IMR-90 (cell line): ENCODE results near the gene ASB9. TPM values are rescaled to one million over a fixed set of nuclear protein-coding genes. Genes with fewer than 3 reads are reported as not detected.

Experiments
- ATAC-seq: fragments of 200-7000 bp; cut with Tn5 transposase; 2 replicates; pipeline ENCODE4 v1.9.1; 2020; ENCODE audit warnings: low read depth, mild to moderate bottlenecking, moderate library complexity
- BruUV-seq: library from RNA; stranded (reverse); fragments of 400-500 nt; replicated peaks from 2 replicates; lab custom pipeline; 2021; lab: Mats Ljungman, UMichigan
- CTCF ChIA-PET: fragments of 300-600 bp; formaldehyde crosslinking; extraction: SDS; loops from one replicate; lab custom pipeline; 2021; ENCODE audit warnings: antibody characterized with exemption; lab: Yijun Ruan, JAX
- POLR2A ChIA-PET: fragments of 300-600 bp; sonication (Branson Sonifier 250); formaldehyde crosslinking; loops from one replicate; lab custom pipeline; 2022; ENCODE audit warnings: antibody characterized with exemption; ENCODE audit not compliant: unreplicated experiment; lab: Charles Lee
- DNase-seq: peaks from one replicate; pipeline ENCODE4 v3.0.0; 2013
- H2AFZ ChIP-seq: replicated peaks from 2 replicates; pipeline ENCODE3; 2013; ENCODE audit warnings: low read length, mild to moderate bottlenecking; ENCODE audit not compliant: poor library complexity
- H2AK5ac ChIP-seq: 2 replicates; pipeline ENCODE4 v1.6.1; 2013; ENCODE audit warnings: low read depth, low read length, inconsistent platforms
- H2AK9ac ChIP-seq: replicated peaks from 2 replicates; pipeline ENCODE3; 2013; ENCODE audit warnings: mild to moderate bottlenecking, low read depth, low read length, moderate library complexity; ENCODE audit not compliant: poor library complexity
- H2BK120ac ChIP-seq: 2 replicates; pipeline ENCODE4 v1.6.1; 2013; ENCODE audit warnings: low read depth, low read length, inconsistent platforms
- H2BK15ac ChIP-seq: 3 replicates; pipeline ENCODE4 v1.6.1; 2013; ENCODE audit warnings: low read depth, low read length, inconsistent platforms
- H2BK20ac ChIP-seq: 2 replicates; pipeline ENCODE4 v1.6.1; 2013; ENCODE audit warnings: low read depth, mild to moderate bottlenecking, inconsistent platforms, low read length, moderate library complexity
- H2BK5ac ChIP-seq: 2 replicates; pipeline ENCODE4 v1.6.1; 2013; ENCODE audit warnings: mild to moderate bottlenecking, low read depth, low read length, inconsistent platforms; ENCODE audit not compliant: poor library complexity, severe bottlenecking
- H3K14ac ChIP-seq: replicated peaks from 2 replicates; pipeline ENCODE4 v1.6.1; 2013; ENCODE audit warnings: low read depth, low read length, inconsistent platforms
- H3K18ac ChIP-seq: 2 replicates; pipeline ENCODE4 v1.6.1; 2013; ENCODE audit warnings: low read depth, low read length, control low read depth
- H3K23ac ChIP-seq: 2 replicates; pipeline ENCODE4 v1.6.1; 2013; ENCODE audit warnings: low read depth, low read length, inconsistent platforms
- H3K27ac ChIP-seq: 2 replicates; pipeline ENCODE4 v1.5.1; 2013; ENCODE audit warnings: mild to moderate bottlenecking, control low read depth, low read length; ENCODE audit not compliant: insufficient read depth
- H3K27me3 ChIP-seq: 2 replicates; pipeline ENCODE4 v1.6.1; 2013; ENCODE audit warnings: low read length; ENCODE audit not compliant: control insufficient read depth, insufficient read depth
- H3K36me3 ChIP-seq: 2 replicates; pipeline ENCODE4 v1.6.1; 2013; ENCODE audit warnings: low read length, mixed read lengths; ENCODE audit not compliant: control insufficient read depth, insufficient read depth
- H3K4ac ChIP-seq: 2 replicates; pipeline ENCODE4 v1.6.1; 2013; ENCODE audit warnings: low read depth, low read length, inconsistent platforms
- H3K4me1 ChIP-seq: 2 replicates; pipeline ENCODE4 v1.6.1; 2013; ENCODE audit warnings: low read length, mixed read lengths; ENCODE audit not compliant: control insufficient read depth, insufficient read depth
- H3K4me2 ChIP-seq: 2 replicates; pipeline ENCODE4 v1.6.1; 2013; ENCODE audit warnings: low read depth, mild to moderate bottlenecking, control low read depth, low read length, moderate library complexity
- H3K4me3 ChIP-seq: 2 replicates; pipeline ENCODE4 v1.5.1; 2013; ENCODE audit warnings: low read depth, mild to moderate bottlenecking, control low read depth, low read length, moderate library complexity; ENCODE audit not compliant: insufficient read depth
- H3K56ac ChIP-seq: 2 replicates; pipeline ENCODE4 v1.6.1; 2013; ENCODE audit warnings: low read length, inconsistent platforms; ENCODE audit not compliant: insufficient read depth; ENCODE audit errors: extremely low read depth
- H3K79me1 ChIP-seq, 2 experiments: 2 replicates each; pipeline ENCODE4 v1.6.1; 2013; ENCODE audit warnings: low read length in 2 of 2, inconsistent platforms in 1 of 2, low read depth in 1 of 2
- H3K9ac ChIP-seq: 2 replicates; pipeline ENCODE4 v1.6.1; 2013; ENCODE audit warnings: low read depth, low read length, control low read depth
- H3K9me1 ChIP-seq: 2 replicates; pipeline ENCODE4 v1.6.1; 2013; ENCODE audit warnings: low read length, inconsistent platforms; ENCODE audit not compliant: insufficient read depth
- H3K9me3 ChIP-seq: 2 replicates; pipeline ENCODE4 v1.6.1; 2013; ENCODE audit warnings: low read length; ENCODE audit not compliant: control insufficient read depth, insufficient read depth
- H4K20me1 ChIP-seq: 2 replicates; pipeline ENCODE4 v1.6.1; 2013; ENCODE audit warnings: low read length, inconsistent platforms; ENCODE audit not compliant: insufficient read depth
- H4K5ac ChIP-seq: 2 replicates; pipeline ENCODE4 v1.6.1; 2013; ENCODE audit warnings: mild to moderate bottlenecking, low read depth, low read length, control low read depth
- H4K8ac ChIP-seq, 2 experiments: 2 replicates each; pipeline ENCODE4 v1.6.1; 2013; ENCODE audit warnings: low read depth in 2 of 2, low read length in 2 of 2, control low read depth in 1 of 2, inconsistent platforms in 1 of 2
- H4K91ac ChIP-seq: 2 replicates; pipeline ENCODE4 v1.6.1; 2013; ENCODE audit warnings: low read depth, low read length, inconsistent platforms; ENCODE audit not compliant: insufficient read depth
- BHLHE40 ChIP-seq: fragments of 150-350 bp; IDR thresholded peaks from 2 replicates; pipeline ENCODE4 v1.6.1; 2016; ENCODE audit warnings: mild to moderate bottlenecking, low read depth, low read length
- CEBPB ChIP-seq: IDR thresholded peaks from 2 replicates; pipeline ENCODE4 v1.6.1; 2012; ENCODE audit warnings: low read depth, low read length, improper control_type of control experiment
- CHD1 ChIP-seq: IDR thresholded peaks from 2 replicates; pipeline ENCODE4 v1.6.1; 2012; ENCODE audit warnings: low read depth, low read length, improper control_type of control experiment
- ELK1 ChIP-seq: fragments of 150-350 bp; IDR thresholded peaks from 2 replicates; pipeline ENCODE4 v1.6.1; 2016; ENCODE audit warnings: low read depth, mild to moderate bottlenecking, low read length, moderate library complexity, borderline replicate concordance
- FOS ChIP-seq: fragments of 150-350 bp; IDR thresholded peaks from 2 replicates; pipeline ENCODE4 v1.6.1; 2016; ENCODE audit warnings: low read depth, low read length
- MAFK ChIP-seq: IDR thresholded peaks from 2 replicates; pipeline ENCODE4 v1.6.1; 2012; ENCODE audit warnings: low read depth, low read length, improper control_type of control experiment
- MAZ ChIP-seq: IDR thresholded peaks from 2 replicates; pipeline ENCODE4 v1.6.1; 2012; ENCODE audit warnings: low read depth, mild to moderate bottlenecking, low read length, improper control_type of control experiment, moderate library complexity, borderline replicate concordance
- MXI1 ChIP-seq: IDR thresholded peaks from 2 replicates; pipeline ENCODE4 v1.6.1; 2012; ENCODE audit warnings: low read depth, mild to moderate bottlenecking, low read length, moderate library complexity, borderline replicate concordance
- NFE2L2 ChIP-seq: fragments of 150-350 bp; IDR thresholded peaks from 2 replicates; pipeline ENCODE4 v1.6.1; 2016; ENCODE audit warnings: low read depth, mild to moderate bottlenecking, low read length
- POLR2A ChIP-seq: IDR thresholded peaks from 2 replicates; pipeline ENCODE4 v1.6.1; 2012; ENCODE audit warnings: mild to moderate bottlenecking, low read depth, low read length
- RAD21 ChIP-seq: IDR thresholded peaks from 2 replicates; pipeline ENCODE4 v1.6.1; 2012; ENCODE audit warnings: low read length, improper control_type of control experiment
- RCOR1 ChIP-seq: IDR thresholded peaks from 2 replicates; pipeline ENCODE4 v1.6.1; 2012; ENCODE audit warnings: mild to moderate bottlenecking, low read length, improper control_type of control experiment; ENCODE audit not compliant: insufficient replicate concordance
- SMC3 ChIP-seq: fragments of 150-350 bp; IDR thresholded peaks from 2 replicates; pipeline ENCODE4 v1.6.1; 2016; ENCODE audit warnings: low read depth, mild to moderate bottlenecking, antibody characterized with exemption, low read length, moderate library complexity
- WGBS, 2 experiments: methylation state at CpG; one replicate each; pipeline versions ENCODE4 v1.1.5 to v1.1.7; 2013; ENCODE audit warnings: missing lambda C conversion rate in 2 of 2; ENCODE audit not compliant: insufficient read length in 1 of 2; ENCODE audit errors: extremely low coverage in 2 of 2; 5-methylcytosine and 5-hydroxymethylcytosine counted together
- dilution Hi-C: fragments of 300-500 bp; cut with HindIII; formaldehyde crosslinking; loops from one replicate; pipeline ENCODE4 v1.14.3; 2018; ENCODE audit warnings: low sequenced_read_pairs; ENCODE audit not compliant: unreplicated experiment
- in situ Hi-C: fragments of 300-500 bp; cut with MboI; formaldehyde crosslinking; loops from 3 replicates; pipeline ENCODE4 v1.14.3; 2019; ENCODE audit warnings: low sequenced_read_pairs, inconsistent platforms, mixed read lengths
- intact Hi-C: fragments of 100-400 bp; cut with micrococcal nuclease; formaldehyde crosslinking; loops from 2 replicates; pipeline ENCODE4 v1.10.0; 2022
- polyA plus RNA-seq, 3 experiments: library from polyadenylated mRNA; depleted of rRNA; stranded (reverse); fragments of >200 nt; gene quantifications; 2 replicates each; pipeline ENCODE4 v1.2.3, GENCODE V29; 2012; ENCODE audit warnings: low replicate concordance in 1 of 3
- total RNA-seq: library from RNA; depleted of rRNA; stranded (reverse); fragments of >200 nt; gene quantifications from 2 replicates; pipeline ENCODE4 v1.2.3, GENCODE V29; 2012
- TF ChIP-seq, protein P1 (sequence below): conservative IDR thresholded peaks from 2 replicates; pipeline ENCODE4 v1.5.1; 2012; ENCODE audit warnings: mild to moderate bottlenecking, low read depth, low read length, improper control_type of control experiment
- TF ChIP-seq, protein P2 (sequence below): fragments of 150-350 bp; IDR thresholded peaks from 2 replicates; pipeline ENCODE4 v1.6.1; 2017; ENCODE audit warnings: mild to moderate bottlenecking, antibody characterized with exemption, low read length, low read depth

Gene ASB9
- total and polyA plus RNA-seq, 2 of the 4 experiments (the other 2 are of a cell fraction): 0.15 to 0.36 TPM

- Histone ChIP-seq H3K9me1 (no peaks in the 10 kb centered on the region), H2BK20ac (no peak overlapping the region), H3K36me3 (no peaks in the 10 kb centered on the region), H3K4me3 (no peak overlapping the region), H3K27ac (no peak overlapping the region), H3K56ac (no peak overlapping the region), H4K8ac (no peak overlapping the region), H3K9ac (no peak overlapping the region), H3K27me3 (peaks cover 1% of the 10 kb centered on the region), H4K20me1 (no peaks in the 10 kb centered on the region), H3K9me3 (no peaks in the 10 kb centered on the region), H4K5ac (no peak overlapping the region), H2BK120ac (no peak overlapping the region), H3K18ac (no peak overlapping the region), H3K79me1 (no peaks in the 10 kb centered on the region), H3K4me1 (no peaks in the 10 kb centered on the region), H3K23ac (no peak overlapping the region), H3K4ac (no peak overlapping the region), H2AFZ (no peak overlapping the region), H2AK9ac (no peak overlapping the region), H4K91ac (no peak overlapping the region), H3K4me2 (no peak overlapping the region), H2BK15ac (no peak overlapping the region), H2AK5ac (no peak overlapping the region), H3K14ac (no peak overlapping the region), H2BK5ac (no peak overlapping the region)
- WGBS, 2 experiments: no CpG with 5 or more reads among the region's 3 CpGs
- no TSS peak for BruUV-seq
- DNase-seq (no peak), ATAC-seq (no peak)
- ChIA-PET CTCF (no interaction called here), POLR2A (no interaction called here)
- intact Hi-C loops: no loop called here
- dilution Hi-C loops: no loop called here
- no peak for TF ChIP-seq CEBPB
- no peak for TF ChIP-seq NFE2L2
- no peak for TF ChIP-seq MAFK
- TF ChIP-seq, protein P1, sequence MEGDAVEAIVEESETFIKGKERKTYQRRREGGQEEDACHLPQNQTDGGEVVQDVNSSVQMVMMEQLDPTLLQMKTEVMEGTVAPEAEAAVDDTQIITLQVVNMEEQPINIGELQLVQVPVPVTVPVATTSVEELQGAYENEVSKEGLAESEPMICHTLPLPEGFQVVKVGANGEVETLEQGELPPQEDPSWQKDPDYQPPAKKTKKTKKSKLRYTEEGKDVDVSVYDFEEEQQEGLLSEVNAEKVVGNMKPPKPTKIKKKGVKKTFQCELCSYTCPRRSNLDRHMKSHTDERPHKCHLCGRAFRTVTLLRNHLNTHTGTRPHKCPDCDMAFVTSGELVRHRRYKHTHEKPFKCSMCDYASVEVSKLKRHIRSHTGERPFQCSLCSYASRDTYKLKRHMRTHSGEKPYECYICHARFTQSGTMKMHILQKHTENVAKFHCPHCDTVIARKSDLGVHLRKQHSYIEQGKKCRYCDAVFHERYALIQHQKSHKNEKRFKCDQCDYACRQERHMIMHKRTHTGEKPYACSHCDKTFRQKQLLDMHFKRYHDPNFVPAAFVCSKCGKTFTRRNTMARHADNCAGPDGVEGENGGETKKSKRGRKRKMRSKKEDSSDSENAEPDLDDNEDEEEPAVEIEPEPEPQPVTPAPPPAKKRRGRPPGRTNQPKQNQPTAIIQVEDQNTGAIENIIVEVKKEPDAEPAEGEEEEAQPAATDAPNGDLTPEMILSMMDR: no peak
- no peak for TF ChIP-seq FOS
- TF ChIP-seq MAZ: no peak
- TF ChIP-seq CHD1: no peak
- no peak for TF ChIP-seq SMC3
- no peak for TF ChIP-seq POLR2A
- no peak for TF ChIP-seq RCOR1
- TF ChIP-seq ELK1: no peak
- no peak for TF ChIP-seq BHLHE40
- TF ChIP-seq, protein P2, sequence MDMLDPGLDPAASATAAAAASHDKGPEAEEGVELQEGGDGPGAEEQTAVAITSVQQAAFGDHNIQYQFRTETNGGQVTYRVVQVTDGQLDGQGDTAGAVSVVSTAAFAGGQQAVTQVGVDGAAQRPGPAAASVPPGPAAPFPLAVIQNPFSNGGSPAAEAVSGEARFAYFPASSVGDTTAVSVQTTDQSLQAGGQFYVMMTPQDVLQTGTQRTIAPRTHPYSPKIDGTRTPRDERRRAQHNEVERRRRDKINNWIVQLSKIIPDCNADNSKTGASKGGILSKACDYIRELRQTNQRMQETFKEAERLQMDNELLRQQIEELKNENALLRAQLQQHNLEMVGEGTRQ: no peak
- TF ChIP-seq MXI1: no peak
- no peak for TF ChIP-seq RAD21
- in situ Hi-C loops: no loop called here
Observed at GRCh38 chrX:15292861-15293260, 23.0 kb upstream of the ASB9 start.
